OCI-LY1 (cell line): ENCODE results near the gene JCAD.

Experiments used
- H2AFZ ChIP-seq: fragments of 200-600 bp; sonication (generic), shearing (Covaris generic); 2 replicates; pipeline ENCODE4 v1.6.0; 2014; ENCODE audit warnings: antibody characterized with exemption, mild to moderate bottlenecking, low read length
- H3F3A ChIP-seq: fragments of 200-600 bp; sonication (generic), shearing (Covaris generic); 2 replicates; pipeline ENCODE4 v1.6.0; 2014; ENCODE audit warnings: mild to moderate bottlenecking, antibody characterized with exemption, low read length, moderate library complexity; ENCODE audit not compliant: insufficient read depth
- H3K27ac ChIP-seq: fragments of 200-600 bp; sonication (generic); 2 replicates; pipeline ENCODE4 v1.5.1; 2014; ENCODE audit warnings: low read length, mixed run types, mild to moderate bottlenecking, low read depth; ENCODE audit not compliant: poor library complexity, severe bottlenecking
- H3K27me3 ChIP-seq: fragments of 200-600 bp; sonication (generic); 2 replicates; pipeline ENCODE4 v1.6.0; 2014; ENCODE audit warnings: antibody characterized with exemption, mild to moderate bottlenecking, low read length, moderate library complexity; ENCODE audit not compliant: insufficient read depth
- H3K36me3 ChIP-seq: fragments of 200-600 bp; sonication (generic); 2 replicates; pipeline ENCODE4 v1.6.1; 2014; ENCODE audit warnings: mild to moderate bottlenecking, antibody characterized with exemption, low read length, moderate library complexity, mixed read lengths; ENCODE audit not compliant: insufficient read depth
- H3K4me1 ChIP-seq: fragments of 200-600 bp; sonication (generic); 2 replicates; pipeline ENCODE4 v1.5.1; 2014; ENCODE audit warnings: mild to moderate bottlenecking, low read length, moderate library complexity; ENCODE audit not compliant: insufficient read depth, severe bottlenecking
- H3K4me2 ChIP-seq: fragments of 200-600 bp; sonication (generic), shearing (Covaris generic); 2 replicates; pipeline ENCODE4 v1.6.1; 2014; ENCODE audit warnings: low read length
- H3K4me3 ChIP-seq: fragments of 200-600 bp; sonication (generic); 2 replicates; pipeline ENCODE4 v1.5.1; 2014; ENCODE audit warnings: low read length, low read depth, mild to moderate bottlenecking, mixed read lengths; ENCODE audit not compliant: poor library complexity, severe bottlenecking
- H3K79me2 ChIP-seq: fragments of 200-600 bp; shearing (Covaris generic); 2 replicates; pipeline ENCODE4 v1.6.1; 2016; ENCODE audit warnings: mixed run types, low read length, mixed read lengths; ENCODE audit not compliant: insufficient read depth
- H3K9ac ChIP-seq: fragments of 200-600 bp; sonication (generic), shearing (Covaris generic); 2 replicates; pipeline ENCODE4 v1.6.1; 2014; ENCODE audit warnings: mild to moderate bottlenecking, low read length, mixed read lengths
- H3K9me2 ChIP-seq: fragments of 200-600 bp; sonication (generic), shearing (Covaris generic); 2 replicates; pipeline ENCODE4 v1.6.1; 2014; ENCODE audit warnings: low read depth, mild to moderate bottlenecking, low read length, mixed read lengths
- H3K9me3 ChIP-seq: fragments of 200-600 bp; shearing (Covaris generic); 2 replicates; pipeline ENCODE4 v1.6.1; 2014; ENCODE audit warnings: low read length, mixed read lengths
- H4K20me1 ChIP-seq: fragments of 200-600 bp; sonication (generic), shearing (Covaris generic); 2 replicates; pipeline ENCODE4 v1.6.0; 2016; ENCODE audit warnings: mild to moderate bottlenecking, low read length; ENCODE audit not compliant: insufficient read depth
- CTCF ChIP-seq: fragments of 200-600 bp; sonication (generic), shearing (Covaris generic); IDR thresholded peaks from 2 replicates; pipeline ENCODE4 v1.5.1; 2017; ENCODE audit warnings: mild to moderate bottlenecking, antibody characterized with exemption, low read length, moderate library complexity, mixed read lengths
- EZH2 ChIP-seq: fragments of 200-600 bp; sonication (generic), shearing (Covaris generic); IDR thresholded peaks from 2 replicates; pipeline ENCODE4 v1.8.0; 2017; ENCODE audit warnings: borderline replicate concordance, mixed run types, mild to moderate bottlenecking, antibody characterized with exemption, low read length, moderate library complexity, mixed read lengths

The JCAD gene

DNA sequence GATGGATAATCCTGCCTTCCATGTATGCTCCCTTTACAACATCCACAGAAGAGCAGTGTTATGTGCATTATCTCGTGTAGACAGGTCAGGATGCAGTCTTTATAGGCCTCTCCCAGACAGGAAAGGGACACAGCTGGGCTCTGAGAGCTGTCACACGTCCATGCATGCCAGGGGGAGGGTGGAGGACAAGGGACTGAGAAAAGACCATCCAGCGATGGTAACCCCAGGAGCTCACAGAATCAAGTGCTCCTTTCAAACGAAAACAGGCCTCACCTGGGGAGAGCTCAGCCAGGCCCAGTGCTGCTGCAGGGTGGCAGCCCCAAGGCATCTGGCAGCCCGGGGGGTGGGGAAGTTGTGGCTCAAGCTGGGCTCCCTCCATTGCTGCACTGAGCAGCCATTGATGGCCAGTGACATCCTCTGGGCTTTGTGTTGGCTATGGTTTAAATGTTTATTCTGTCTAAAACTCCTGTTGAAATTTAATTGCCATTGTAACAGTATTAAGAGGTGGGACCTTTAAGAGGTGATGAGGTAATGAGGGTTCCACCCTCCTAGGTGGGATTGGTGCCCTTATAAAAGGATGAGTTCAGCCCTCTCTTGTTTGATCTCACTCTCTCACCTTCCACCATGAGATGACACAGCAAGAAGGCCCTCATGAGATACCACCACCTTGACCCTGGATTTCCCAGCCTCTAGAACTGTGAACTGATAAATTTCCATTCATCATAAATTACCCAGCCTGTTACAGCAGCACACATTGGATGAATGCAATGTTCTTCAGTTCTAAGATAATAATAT lies 15.7 kb downstream of the JCAD start:
- Histone ChIP-seq H3K4me1 (no peaks in the 10 kb centered on the region), H3K9ac (no peak overlapping the region), H3K9me3 (no peaks in the 10 kb centered on the region), H3K4me2 (no peak overlapping the region), H3F3A (no peaks in the 10 kb centered on the region), H2AFZ (no peak overlapping the region), H3K36me3 (no peaks in the 10 kb centered on the region), H4K20me1 (no peaks in the 10 kb centered on the region), H3K4me3 (no peak overlapping the region), H3K9me2 (no peaks in the 10 kb centered on the region), H3K79me2 (no peaks in the 10 kb centered on the region), H3K27me3 (peaks cover 3% of the 10 kb centered on the region; the same call in 1 of the 2 replicates), H3K27ac (no peak overlapping the region)
- TF ChIP-seq EZH2 (no peak), CTCF (no peak)

DNA sequence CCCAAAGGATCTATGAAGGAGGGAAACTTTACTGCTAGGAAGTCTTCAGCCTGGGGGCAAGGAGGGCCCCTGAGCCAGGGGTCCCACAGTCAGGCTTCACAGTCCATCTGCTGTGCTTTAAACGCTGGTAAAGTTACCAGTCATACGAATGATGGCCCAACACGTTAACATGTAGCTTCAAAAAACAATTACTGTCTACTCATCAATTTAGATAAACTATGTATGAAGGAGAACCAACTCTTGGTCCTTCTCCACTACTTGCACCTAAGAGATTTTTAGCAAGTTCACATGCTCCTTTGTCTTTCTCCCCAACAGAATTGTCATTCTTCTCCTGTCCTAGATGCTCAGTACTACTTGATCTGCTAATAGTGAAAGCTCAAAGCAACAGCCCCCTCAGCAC lies 16.6 kb downstream of the JCAD start:
- Histone ChIP-seq H3F3A (no peaks in the 10 kb centered on the region), H3K9me2 (no peaks in the 10 kb centered on the region), H4K20me1 (no peaks in the 10 kb centered on the region), H3K27ac (no peak overlapping the region), H3K4me1 (no peaks in the 10 kb centered on the region), H3K27me3 (peaks cover 3% of the 10 kb centered on the region; the same call in 1 of the 2 replicates), H3K9me3 (no peaks in the 10 kb centered on the region), H3K79me2 (no peaks in the 10 kb centered on the region), H2AFZ (no peak overlapping the region), H3K4me3 (no peak overlapping the region), H3K4me2 (no peak overlapping the region), H3K36me3 (no peaks in the 10 kb centered on the region), H3K9ac (no peak overlapping the region)
- TF ChIP-seq EZH2 (no peak), CTCF (no peak)

- H3K36me3 ChIP-seq: no peaks in the 10 kb centered on the region
- no peaks in the 10 kb centered on the region for H3K4me1 ChIP-seq
- no peak overlapping the region for H3K4me2 ChIP-seq
- no peaks in the 10 kb centered on the region for H3F3A ChIP-seq
- no peak overlapping the region for H3K4me3 ChIP-seq
- H2AFZ ChIP-seq: no peak overlapping the region
- H3K9me3 ChIP-seq: no peaks in the 10 kb centered on the region
- H3K9me2 ChIP-seq: no peaks in the 10 kb centered on the region
- H3K27me3 ChIP-seq: no peaks in the 10 kb centered on the region; the same call in 1 of the 2 replicates
- H3K79me2 ChIP-seq: no peaks in the 10 kb centered on the region
- no peak for TF ChIP-seq CTCF
- no peak for TF ChIP-seq EZH2
- H4K20me1 ChIP-seq: no peaks in the 10 kb centered on the region
- no peak overlapping the region for H3K27ac ChIP-seq
- no peak overlapping the region for H3K9ac ChIP-seq
Observed at GRCh38 chr10:30041196-30042105, 17.9 kb downstream of the JCAD start.
